ENCODE measurements around the gene PER3.

Gene PER3

GRCh38 chr1:7842517-7842916 lies 58.4 kb downstream of the PER3 start:
- Histone ChIP-seq H3K36me3 (ENCODE audit: control insufficient read depth in 2 of 2, insufficient read depth in 1 of 2, low read length in 2 of 2) (peaks cover 0 to 10% of the 10 kb centered on the region in 2 experiments; a peak in 1 of 3 replicates), H3K4me1 (ENCODE audit: control insufficient read depth, insufficient read depth, low read length) (no peaks in the 10 kb centered on the region), H3K4me3 (ENCODE audit: low read depth, low read length) (no peak overlapping the region), H3K27ac (ENCODE audit: extremely low read depth, low read depth, low read length) (no peak overlapping the region), H3K9me3 (ENCODE audit: control insufficient read depth, insufficient read depth, low read depth, low read length) (no peaks in the 10 kb centered on the region)
- CTCF ChIA-PET: no interaction called here
- TF ChIP-seq ZNF600 (tag by site-specific recombination; IDR thresholded peaks at IDR 0.05) (no peak), MZF1 (tag by site-specific recombination; IDR thresholded peaks at IDR 0.05; ENCODE audit: borderline replicate concordance) (no peak), ZBTB21 (tag by site-specific recombination; IDR thresholded peaks at IDR 0.05) (no peak), ZNF529 (tag by site-specific recombination; IDR thresholded peaks at IDR 0.05; ENCODE audit: insufficient replicate concordance) (no peak), ZNF280D (tag by site-specific recombination; IDR thresholded peaks at IDR 0.05) (no peak), ZNF514 (tag by site-specific recombination; IDR thresholded peaks at IDR 0.05) (no peak), ZBTB20 (tag by site-specific recombination; IDR thresholded peaks at IDR 0.05) (no peak), ZBTB49 (tag by site-specific recombination; IDR thresholded peaks at IDR 0.05; ENCODE audit: low read depth) (no peak), ZNF324 (tag by site-specific recombination; IDR thresholded peaks at IDR 0.05) (no peak), GLIS1 (tag by site-specific recombination; IDR thresholded peaks at IDR 0.05) (no peak), PRDM4 (tag by site-specific recombination; IDR thresholded peaks at IDR 0.05) (no peak), ZNF624 (tag by site-specific recombination; IDR thresholded peaks at IDR 0.05) (no peak), ZFP41 (tag by site-specific recombination; IDR thresholded peaks at IDR 0.05; ENCODE audit: borderline replicate concordance) (no peak), BCL6B (tag by site-specific recombination; IDR thresholded peaks at IDR 0.05) (no peak), FEZF1 (tag by site-specific recombination; IDR thresholded peaks at IDR 0.05) (no peak), ZNF704 (tag by site-specific recombination; IDR thresholded peaks at IDR 0.05) (no peak), ZNF2 (tag by site-specific recombination; IDR thresholded peaks at IDR 0.05) (no peak), SP3 (tag by site-specific recombination; IDR thresholded peaks at IDR 0.05) (no peak), OSR2 (tag by site-specific recombination; IDR thresholded peaks at IDR 0.05) (no peak)
- POLR2A ChIA-PET: no interaction called here

Data from HEK293 (cell line).